Measurements from ENCODE around the gene R3HDM4. TPM values are rescaled to one million over a fixed set of nuclear protein-coding genes. Genes with fewer than 3 reads are reported as not detected.

R3HDM4 gene
- total and polyA plus RNA-seq, 10 donors: 41.0 to 175 (median 89.1) TPM

- peak overlapping the region in 3 of 8 donors; percentile 13 to 42 (median 40) for H3K27ac ChIP-seq
- 79 to 89% (median 85%) methylated on average over 30 of the region's 30 CpGs for WGBS, 5 donors
- H3K4me1 ChIP-seq: peaks cover 0 to 68% (median 19%) of the 10 kb centered on the region in 6 donors
- H3K36me3 ChIP-seq: peaks cover 0 to 86% (median 43%) of the 10 kb centered on the region in 6 donors
- no peaks in the 10 kb centered on the region for H3K27me3 ChIP-seq (replicated peaks in 1 of 7)
- H3K4me3 ChIP-seq: no peak overlapping the region
- intact Hi-C loops (cut with DNase I; ENCODE audit: low total_unique reads): no loop called here
- H3K9me3 ChIP-seq: no peaks in the 10 kb centered on the region
- no peak for DNase-seq
- TF ChIP-seq POLR2AphosphoS5 (IDR thresholded peaks at IDR 0.05) (peak in 1 of 3 donors; percentile 61), POLR2A (IDR thresholded peaks at IDR 0.05) (no peak)
- TF ChIP-seq, protein P1, sequence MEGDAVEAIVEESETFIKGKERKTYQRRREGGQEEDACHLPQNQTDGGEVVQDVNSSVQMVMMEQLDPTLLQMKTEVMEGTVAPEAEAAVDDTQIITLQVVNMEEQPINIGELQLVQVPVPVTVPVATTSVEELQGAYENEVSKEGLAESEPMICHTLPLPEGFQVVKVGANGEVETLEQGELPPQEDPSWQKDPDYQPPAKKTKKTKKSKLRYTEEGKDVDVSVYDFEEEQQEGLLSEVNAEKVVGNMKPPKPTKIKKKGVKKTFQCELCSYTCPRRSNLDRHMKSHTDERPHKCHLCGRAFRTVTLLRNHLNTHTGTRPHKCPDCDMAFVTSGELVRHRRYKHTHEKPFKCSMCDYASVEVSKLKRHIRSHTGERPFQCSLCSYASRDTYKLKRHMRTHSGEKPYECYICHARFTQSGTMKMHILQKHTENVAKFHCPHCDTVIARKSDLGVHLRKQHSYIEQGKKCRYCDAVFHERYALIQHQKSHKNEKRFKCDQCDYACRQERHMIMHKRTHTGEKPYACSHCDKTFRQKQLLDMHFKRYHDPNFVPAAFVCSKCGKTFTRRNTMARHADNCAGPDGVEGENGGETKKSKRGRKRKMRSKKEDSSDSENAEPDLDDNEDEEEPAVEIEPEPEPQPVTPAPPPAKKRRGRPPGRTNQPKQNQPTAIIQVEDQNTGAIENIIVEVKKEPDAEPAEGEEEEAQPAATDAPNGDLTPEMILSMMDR (IDR thresholded peaks at IDR 0.05 in 8 of 11, conservative IDR thresholded peaks at IDR 0.05 in 3 of 11): no peak
These were observed 12.5 kb downstream of the R3HDM4 start for GRCh38 chr19:900302-901111.

DNA sequence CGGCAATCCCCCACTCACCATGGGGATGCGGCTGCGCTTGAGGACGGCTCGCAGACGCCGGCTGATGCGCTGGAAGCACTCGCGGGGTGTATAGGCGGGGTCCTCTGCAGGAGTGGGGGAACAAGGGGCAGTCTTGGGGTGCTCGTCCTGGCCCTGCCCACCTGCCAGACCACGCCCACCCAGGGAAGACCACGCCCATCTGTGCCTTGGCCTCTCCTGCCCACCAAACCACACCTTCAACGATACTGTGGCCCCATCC is 13.0 kb downstream of the R3HDM4 start:
- intact Hi-C loops (cut with DNase I; ENCODE audit: low total_unique reads): no loop called here
- Histone ChIP-seq H3K27me3 (replicated peaks in 1 of 7) (no peaks in the 10 kb centered on the region), H3K4me3 (no peak overlapping the region), H3K9me3 (no peaks in the 10 kb centered on the region), H3K27ac (peak overlapping the region in 3 of 8 donors; percentile 13 to 42 (median 40)), H3K36me3 (peaks cover 0 to 86% (median 43%) of the 10 kb centered on the region in 6 donors), H3K4me1 (peaks cover 0 to 64% (median 19%) of the 10 kb centered on the region in 6 donors)
- TF ChIP-seq POLR2A (IDR thresholded peaks at IDR 0.05) (no peak), POLR2AphosphoS5 (IDR thresholded peaks at IDR 0.05) (no peak)
- TF ChIP-seq, protein P1 (IDR thresholded peaks at IDR 0.05 in 8 of 11, conservative IDR thresholded peaks at IDR 0.05 in 3 of 11): no peak
- no peak for DNase-seq
- 88 to 93% (median 91%) methylated on average over 15 of the region's 15 CpGs for WGBS, 5 donors

DNA sequence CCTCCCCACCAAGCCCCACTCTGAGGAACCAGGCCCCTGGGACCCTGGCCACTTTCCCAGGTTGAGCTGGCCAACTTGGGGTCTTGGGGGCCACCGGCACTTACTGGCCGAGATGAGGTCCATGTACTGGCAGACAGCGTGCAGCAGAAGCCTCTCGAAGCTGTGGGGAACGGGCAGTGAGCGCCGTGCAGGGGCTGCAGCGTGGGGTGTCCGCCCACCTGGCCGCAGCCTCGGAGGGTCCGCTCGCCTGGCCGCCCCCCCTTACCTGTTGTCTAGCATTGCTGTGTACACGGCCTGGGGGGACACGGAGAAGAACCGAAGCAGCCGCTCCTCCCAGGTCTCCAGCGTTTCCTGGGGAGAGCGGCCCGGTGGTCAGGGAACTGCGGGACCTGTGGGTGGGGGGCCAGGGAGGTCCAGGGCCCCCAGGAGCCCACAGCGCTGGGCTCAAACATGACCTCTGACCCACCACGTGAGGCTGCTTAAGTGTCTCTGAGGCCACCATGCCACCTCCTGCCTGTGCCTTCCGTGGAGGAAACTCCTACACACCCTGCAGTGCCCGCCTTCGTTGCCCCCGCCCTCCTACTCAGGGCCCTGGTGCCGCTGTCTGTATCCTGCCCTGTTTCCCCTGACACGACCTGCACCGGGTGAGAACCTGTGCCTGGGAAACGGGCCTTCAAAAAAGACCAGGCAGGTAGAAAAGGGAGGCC is 13.5 kb downstream of the R3HDM4 start:
- Histone ChIP-seq H3K27ac (peak overlapping the region in 1 of 8 donors; percentile 42), H3K27me3 (replicated peaks in 1 of 7) (no peaks in the 10 kb centered on the region), H3K9me3 (no peaks in the 10 kb centered on the region), H3K36me3 (peaks cover 0 to 82% (median 43%) of the 10 kb centered on the region in 6 donors), H3K4me1 (peaks cover 0 to 61% (median 18%) of the 10 kb centered on the region in 6 donors), H3K4me3 (no peak overlapping the region)
- TF ChIP-seq POLR2AphosphoS5 (IDR thresholded peaks at IDR 0.05) (peak in 2 of 3 donors; percentile 9 to 60), POLR2A (IDR thresholded peaks at IDR 0.05) (no peak)
- TF ChIP-seq, protein P1 (IDR thresholded peaks at IDR 0.05 in 8 of 11, conservative IDR thresholded peaks at IDR 0.05 in 3 of 11): no peak
- DNase-seq: no peak
- 86 to 92% (median 90%) methylated on average over 19 to 32 of the region's 32 CpGs for WGBS, 5 donors
- intact Hi-C loops (cut with DNase I; ENCODE audit: low total_unique reads): no loop called here

DNA sequence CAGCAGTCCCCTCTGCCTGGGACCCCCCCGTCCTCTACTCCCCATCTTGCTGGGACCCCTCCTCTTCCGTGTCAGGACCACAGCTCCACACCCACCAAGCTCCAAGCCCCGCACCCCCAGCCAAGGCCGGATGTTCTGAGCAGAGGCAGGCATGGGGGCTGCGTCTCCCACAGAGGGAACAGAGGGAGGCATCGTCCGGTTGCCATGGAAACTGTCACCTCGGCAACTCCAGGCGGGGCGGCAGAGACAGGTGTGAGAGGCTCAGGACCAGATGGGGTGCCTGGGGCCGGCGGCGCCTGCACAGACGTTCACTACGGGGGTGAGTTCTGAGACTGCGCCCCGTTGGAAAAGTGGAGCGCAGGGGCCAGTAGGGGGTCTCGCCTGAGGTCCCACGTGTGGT is 14.4 kb downstream of the R3HDM4 start:
- no peak overlapping the region for H3K27ac ChIP-seq

More for the DNA sequence above, 14.4 kb downstream of the R3HDM4 start:
- Histone ChIP-seq H3K27me3 (replicated peaks in 1 of 7) (no peaks in the 10 kb centered on the region), H3K4me1 (peaks cover 0 to 61% (median 20%) of the 10 kb centered on the region in 6 donors), H3K9me3 (no peaks in the 10 kb centered on the region), H3K4me3 (no peak overlapping the region), H3K36me3 (peaks cover 0 to 75% (median 43%) of the 10 kb centered on the region in 6 donors)
- DNase-seq: peak; percentile 88
- WGBS, 5 donors: 74 to 85% (median 82%) methylated on average over 20 of the region's 20 CpGs
- intact Hi-C loops (cut with DNase I; ENCODE audit: low total_unique reads): no loop called here
- peak; percentile 35 to 66 (median 43) for TF ChIP-seq POLR2AphosphoS5 (IDR thresholded peaks at IDR 0.05)
- TF ChIP-seq, protein P1 (IDR thresholded peaks at IDR 0.05 in 8 of 11, conservative IDR thresholded peaks at IDR 0.05 in 3 of 11): no peak
